GM18505 (cell line): ENCODE data around the gene KLHDC9.

Source experiments
- ATAC-seq: cut with Tn5 transposase; IDR thresholded peaks from one replicate; pipeline ENCODE4 v1.9.1; 2021; ENCODE audit not compliant: unreplicated experiment
- POLR2A ChIP-seq: IDR thresholded peaks from 4 replicates; pipeline ENCODE4 v1.6.1; 2011; ENCODE audit warnings: borderline replicate concordance; ENCODE audit not compliant: insufficient read depth, insufficient read length; ENCODE audit errors: extremely low read depth

Gene KLHDC9

GRCh38 chr1:161140755-161141400, 42.7 kb downstream of the KLHDC9 start:
- no peak for ATAC-seq
- no peak for TF ChIP-seq POLR2A

GRCh38 chr1:161145832-161146231, 47.7 kb downstream of the KLHDC9 start:
- no peak for TF ChIP-seq POLR2A
- no peak for ATAC-seq
